Measurements from ENCODE around the gene PTPRG.
"Not testable (repeated sequence)": the region's sequence is repeated elsewhere in the genome, so short reads cannot be mapped to it uniquely, and the experiment has no call there.

PTPRG gene

DNA sequence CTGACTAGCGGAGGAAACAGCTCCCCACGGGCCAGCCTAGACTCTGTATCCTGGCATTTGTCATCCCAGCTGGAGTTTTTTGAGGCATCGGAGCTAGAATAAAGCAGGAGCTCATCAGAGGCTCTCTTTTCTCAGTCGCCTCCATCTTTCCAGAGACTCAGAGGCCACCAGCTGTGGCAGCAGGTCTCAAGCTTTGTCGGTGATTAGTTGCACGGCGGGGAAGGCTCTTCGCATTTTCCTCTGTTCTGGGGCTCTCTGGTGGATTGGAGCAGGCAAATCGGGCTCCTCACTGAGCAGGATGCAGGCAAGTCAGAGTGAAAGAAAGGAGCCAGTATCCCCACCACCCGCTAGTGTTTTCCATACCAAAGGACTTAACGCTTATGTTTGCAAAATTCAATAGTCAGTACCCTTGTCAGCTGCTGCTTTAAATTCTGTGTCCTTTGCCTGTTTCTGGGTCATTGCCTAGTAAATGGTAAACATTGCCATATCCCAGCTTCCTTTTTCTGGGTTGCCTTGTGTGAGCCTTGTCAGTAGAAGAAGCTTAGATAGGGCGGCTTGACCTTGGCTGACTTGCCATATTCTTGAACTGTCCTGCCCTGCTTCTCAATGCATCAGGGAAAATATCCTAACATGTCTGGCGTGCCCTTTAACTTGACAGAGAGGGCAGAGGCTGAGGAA is 127.1 kb downstream of the PTPRG start:
- no peak for DNase-seq

DNA sequence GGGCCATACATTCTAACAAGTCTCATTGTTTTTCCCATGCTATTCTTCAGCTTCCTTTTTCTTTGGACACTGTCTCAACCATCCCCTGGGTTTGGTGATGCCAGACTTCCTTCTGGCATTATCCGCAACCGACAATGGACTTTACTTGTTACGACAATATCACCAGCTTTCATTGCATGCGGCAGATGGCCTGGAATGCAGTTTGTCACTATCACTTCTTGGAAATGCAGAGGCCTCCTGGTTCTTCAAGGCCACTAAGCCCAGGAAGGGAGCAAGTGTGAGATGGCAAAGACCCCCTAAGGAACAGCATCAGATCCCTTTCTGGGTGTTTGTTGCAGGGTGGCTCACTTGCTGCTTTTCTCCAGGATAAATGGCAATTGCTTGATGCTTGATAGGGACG is 128.6 kb downstream of the PTPRG start:
- no peak for DNase-seq

GRCh38 chr3:61691466-61691865 is 130.1 kb downstream of the PTPRG start:
- DNase-seq: no peak

DNA sequence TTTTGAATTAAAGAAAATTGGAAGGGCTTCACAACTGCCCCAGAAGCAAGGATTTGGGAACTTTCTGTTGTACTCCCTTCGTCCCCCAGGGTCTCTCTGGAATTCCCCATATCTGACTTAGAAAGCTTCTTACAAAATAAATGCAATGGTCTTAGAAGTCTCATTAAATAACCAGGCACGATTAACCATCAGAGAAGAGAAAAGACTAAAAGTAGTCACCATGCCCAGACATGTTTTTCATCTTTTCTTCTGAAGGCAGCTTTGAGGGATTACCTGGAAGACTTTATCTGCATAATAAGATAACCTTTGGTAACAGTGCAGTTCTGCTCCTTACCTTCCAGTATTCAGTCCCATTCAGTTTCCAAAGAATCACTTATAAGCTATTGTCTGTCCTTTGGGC is 135.9 kb downstream of the PTPRG start:
- no peak for DNase-seq

DNA sequence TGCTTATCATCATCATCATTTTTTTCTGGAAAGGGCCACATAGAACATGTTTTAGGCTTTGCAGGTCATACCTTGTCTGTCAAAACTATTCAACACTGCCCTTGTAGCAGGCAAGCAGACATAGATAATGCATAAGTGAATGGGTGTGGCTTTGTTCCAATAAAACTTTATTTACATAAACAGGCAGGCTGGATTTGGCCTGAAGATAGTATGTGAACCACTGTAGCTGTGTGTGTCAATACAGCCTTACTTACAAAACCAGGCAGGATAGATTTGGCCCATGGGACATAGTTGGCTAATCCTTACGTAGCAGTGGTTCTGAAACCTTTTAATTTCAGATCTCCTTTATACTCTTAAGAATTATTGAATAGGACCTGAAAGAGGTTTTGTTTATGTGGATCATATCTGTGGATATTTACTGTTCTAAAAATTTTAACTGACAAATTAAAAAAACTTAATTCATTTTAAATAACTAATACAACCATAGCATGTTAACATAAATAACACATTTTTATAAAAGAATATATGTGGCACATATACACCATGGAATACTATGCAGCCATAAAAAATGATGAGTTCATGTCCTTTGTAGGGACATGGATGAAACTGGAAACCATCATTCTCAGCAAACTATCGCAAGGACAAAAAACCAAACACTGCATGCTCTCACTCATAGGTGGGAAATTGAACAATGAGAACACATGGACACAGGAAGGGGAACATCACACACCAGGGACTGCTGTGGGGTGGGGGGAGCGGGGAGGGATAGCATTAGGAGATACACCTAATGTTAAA is 137.1 kb downstream of the PTPRG start:
- not testable (repeated sequence) for DNase-seq

DNA sequence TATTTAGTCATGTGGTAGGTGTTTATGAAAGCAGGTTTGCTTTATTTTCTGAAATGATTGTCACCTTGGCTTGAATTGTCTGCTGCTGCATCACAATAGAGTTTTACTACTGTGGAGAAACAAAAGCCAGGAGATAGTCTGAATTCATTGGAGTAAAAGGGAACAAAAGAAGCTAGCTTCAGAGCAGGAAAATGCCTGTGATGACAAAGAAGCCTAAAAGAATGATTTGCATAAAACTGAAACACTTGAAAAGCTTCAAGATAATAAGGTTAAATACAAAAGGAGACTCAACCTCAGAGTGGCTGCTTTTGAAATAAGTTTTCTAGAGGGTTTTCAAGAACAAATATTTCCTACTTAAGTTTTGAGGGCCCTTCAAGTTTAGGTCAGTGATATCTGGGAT is 138.3 kb downstream of the PTPRG start:
- no peak for DNase-seq

DNA sequence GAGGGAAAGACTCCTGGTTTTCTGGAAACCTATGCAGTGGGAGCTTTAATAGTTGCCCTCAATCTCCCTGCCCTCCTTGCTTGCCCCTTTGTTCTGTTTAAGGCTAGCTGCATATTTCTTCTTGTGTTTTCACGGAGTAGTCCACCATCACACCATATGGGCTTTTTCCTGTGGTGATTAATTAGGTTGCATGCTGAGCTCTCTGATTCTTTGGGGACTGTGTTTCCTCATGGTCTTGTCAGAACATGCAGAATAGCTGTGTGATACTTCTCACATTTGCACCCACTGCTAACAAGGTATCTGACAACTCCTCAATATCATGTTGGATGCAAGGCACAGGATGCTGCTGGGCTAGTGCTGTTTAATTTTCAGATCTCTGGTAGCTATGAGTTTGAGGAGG is 139.6 kb downstream of the PTPRG start:
- no peak for DNase-seq

- DNase-seq: no peak
Measured at GRCh38 chr3:61702453-61702852, 141.1 kb downstream of the PTPRG start.

DNA sequence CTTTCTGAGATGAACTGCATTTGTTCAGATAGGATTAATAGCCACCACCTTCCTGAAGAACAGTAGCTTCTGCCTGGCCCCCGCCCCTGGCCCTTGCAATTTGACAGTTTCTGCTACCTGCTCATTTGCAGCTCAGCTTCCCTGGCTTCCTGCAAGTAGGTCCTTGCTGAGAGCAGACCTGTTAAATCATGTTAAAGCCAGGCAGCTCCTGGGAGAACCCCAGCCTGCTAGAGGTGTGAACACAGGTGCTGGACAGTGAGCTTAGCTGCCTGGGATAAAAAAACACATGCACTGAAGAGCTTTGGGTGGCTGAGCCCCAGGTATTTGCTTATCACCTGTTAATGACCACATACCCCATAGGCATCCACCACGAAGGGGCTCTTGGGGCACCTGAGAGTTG is 143.4 kb downstream of the PTPRG start:
- DNase-seq: no peak

DNA sequence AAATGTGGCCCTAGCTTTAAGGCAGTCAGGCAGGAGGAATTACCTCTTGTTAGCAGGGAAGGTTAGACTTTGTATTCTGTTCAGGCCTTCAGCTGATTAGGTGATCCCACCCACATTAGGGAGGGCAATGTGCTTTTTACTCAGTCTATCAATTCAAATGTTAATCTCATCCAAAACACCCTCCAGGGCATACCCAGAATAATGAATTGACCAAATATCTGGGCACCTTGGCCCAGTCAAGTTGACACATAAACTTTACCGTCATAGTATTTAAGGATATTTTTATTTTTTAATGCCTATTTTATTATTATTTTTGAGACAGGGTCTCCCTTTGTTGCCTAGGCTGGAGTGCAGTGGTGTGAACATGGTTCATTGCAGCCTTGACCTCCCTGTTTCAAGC is 146.1 kb downstream of the PTPRG start:
- DNase-seq: no peak

DNA sequence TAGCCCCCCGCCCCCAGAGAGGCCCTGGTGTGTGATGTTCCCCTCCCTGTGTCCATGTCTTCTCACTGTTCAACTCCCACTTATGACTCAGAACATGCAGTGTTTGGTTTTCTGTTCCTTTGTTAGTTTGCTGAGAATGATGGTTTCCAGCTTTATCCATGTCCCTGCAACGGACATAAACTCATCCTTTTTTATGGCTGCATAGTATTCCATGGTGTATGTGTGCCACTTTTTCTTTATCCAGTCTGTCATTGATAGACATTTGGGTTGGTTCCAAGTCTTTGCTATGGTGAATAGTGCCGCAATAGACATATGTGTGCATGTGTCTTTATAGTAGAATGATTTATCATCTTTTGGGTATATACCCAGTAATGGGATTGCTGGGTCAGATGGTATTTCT is 149.5 kb downstream of the PTPRG start:
- not testable (repeated sequence) for DNase-seq

DNA sequence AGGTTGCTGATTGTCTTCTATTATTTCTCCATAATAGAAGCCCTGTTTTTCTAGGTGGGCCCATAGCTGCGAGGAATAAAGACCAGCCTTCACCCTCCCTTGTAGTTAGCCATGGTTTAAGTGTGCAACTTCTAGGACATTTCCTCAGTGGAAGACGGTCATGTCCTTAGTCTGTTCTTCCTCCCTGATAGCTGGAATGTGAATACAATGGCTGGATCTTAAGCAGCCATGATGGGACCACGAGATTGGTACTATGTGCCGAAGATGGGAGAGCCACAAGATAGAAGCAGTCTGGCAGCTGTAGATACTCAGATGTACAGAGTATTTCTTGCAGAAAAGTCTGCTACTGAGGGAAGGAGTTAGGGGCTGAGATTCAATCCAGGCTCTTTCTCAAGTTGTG is 152.9 kb downstream of the PTPRG start:
- DNase-seq: no peak

- no peak for DNase-seq
Measured at GRCh38 chr3:61715886-61716527, 154.6 kb downstream of the PTPRG start.

DNA sequence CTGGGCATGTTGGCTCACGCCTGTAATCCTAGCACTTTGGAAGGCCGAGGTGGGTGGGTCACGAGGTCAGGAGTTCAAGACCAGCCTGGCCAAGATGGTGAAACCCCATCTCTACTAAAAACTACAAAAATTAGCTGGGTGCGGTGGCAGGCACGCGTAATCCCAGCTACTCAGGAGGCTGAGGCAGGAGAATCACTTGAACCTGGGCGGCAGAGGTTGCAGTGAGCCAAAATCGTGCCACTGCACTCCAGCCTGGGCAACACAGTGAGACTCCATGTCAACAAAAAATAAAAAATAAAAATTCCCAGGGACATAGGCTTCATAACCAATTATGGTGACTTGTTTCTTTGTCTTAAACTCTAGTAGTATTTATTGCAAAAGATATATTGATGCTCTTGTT is 155.3 kb downstream of the PTPRG start:
- DNase-seq: not testable (repeated sequence)

GRCh38 chr3:61718565-61718964 is 157.2 kb downstream of the PTPRG start:
- no peak for DNase-seq

DNA sequence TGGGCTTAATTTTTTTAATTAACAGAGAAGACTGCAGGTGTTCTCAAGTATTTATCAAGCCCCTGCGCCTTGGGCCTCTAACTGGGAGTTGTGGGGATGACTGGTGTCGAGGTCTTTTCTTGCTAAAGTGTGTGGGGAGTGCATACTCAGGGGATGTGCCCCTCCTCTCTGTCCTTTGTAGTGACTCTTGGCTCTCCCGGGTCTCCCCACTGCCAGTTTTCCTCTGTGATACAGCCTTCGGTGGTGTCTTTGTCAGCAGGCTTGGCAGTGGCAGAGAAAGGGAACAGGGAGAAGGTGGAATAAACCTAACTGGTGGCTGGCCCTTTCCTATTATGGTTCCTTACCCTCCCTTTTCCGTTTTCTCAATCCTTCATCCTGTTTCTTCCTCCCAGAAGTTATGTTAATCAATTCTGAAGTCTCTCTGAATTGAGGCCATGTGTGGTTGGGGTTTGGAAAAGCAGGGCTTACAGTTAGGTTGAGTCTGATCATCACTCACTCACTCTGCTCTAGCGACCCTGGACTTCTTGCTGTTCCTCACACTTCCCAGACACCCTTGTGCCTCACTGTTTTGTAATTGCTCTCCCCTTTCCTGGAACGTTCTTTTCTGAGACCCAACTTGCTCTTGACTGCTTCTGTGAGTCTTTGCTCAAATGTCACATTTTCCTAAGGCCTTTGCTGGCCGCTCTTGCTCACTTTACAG is 158.1 kb downstream of the PTPRG start:
- no peak for DNase-seq

GRCh38 chr3:61723038-61723437 is 161.7 kb downstream of the PTPRG start:
- DNase-seq: no peak

- no peak for DNase-seq
Measured at GRCh38 chr3:61724183-61724582, 162.8 kb downstream of the PTPRG start.

GRCh38 chr3:61724801-61725200 is 163.4 kb downstream of the PTPRG start:
- no peak for DNase-seq

GRCh38 chr3:61725851-61726333 is 164.5 kb downstream of the PTPRG start:
- DNase-seq: no peak

GRCh38 chr3:61727435-61727834 is 166.1 kb downstream of the PTPRG start:
- no peak for DNase-seq

DNA sequence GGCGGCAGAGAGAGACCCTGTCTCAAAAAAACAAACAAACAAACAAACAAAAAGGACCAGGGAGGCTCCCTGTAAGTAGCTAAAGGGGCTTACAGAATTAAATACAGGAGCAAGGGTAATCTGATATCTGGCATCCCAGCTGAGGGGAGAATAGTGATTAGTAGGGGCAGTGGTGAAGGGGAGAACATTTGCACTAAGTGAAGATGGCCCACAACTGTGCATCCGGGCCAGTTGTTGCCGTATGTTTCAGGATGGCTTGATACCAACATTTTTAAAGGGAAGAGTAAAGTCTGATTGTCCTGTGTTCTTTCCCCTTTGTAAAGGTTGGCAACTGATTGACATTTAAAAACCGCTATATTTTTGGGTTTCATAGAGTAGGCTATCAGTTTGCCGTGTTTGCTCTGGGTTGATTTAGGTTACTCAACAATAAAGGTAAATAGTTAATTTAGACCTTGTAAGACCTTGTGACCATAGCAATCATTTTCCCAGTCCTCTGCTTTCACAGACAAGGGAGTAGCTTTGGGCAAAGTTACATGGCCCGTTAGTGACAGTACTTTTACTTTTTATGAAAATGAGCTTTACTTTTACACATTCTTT is 167.8 kb downstream of the PTPRG start:
- DNase-seq: no peak

- no peak for DNase-seq
Measured at GRCh38 chr3:61730056-61730455, 168.7 kb downstream of the PTPRG start.
